GM10266 (cell line): ENCODE results near the gene PTPRR.

ENCODE experiments used
- DNase-seq: peaks from one replicate; pipeline ENCODE4 v3.0.0; 2012; ENCODE audit errors: extremely low spot score
- TF ChIP-seq, protein P1 (sequence below): IDR thresholded peaks from 2 replicates; pipeline ENCODE4 v1.5.1; 2012; ENCODE audit warnings: mild to moderate bottlenecking, low read depth; ENCODE audit not compliant: control insufficient read depth, insufficient read depth; ENCODE audit errors: missing control alignments

The PTPRR gene

DNA sequence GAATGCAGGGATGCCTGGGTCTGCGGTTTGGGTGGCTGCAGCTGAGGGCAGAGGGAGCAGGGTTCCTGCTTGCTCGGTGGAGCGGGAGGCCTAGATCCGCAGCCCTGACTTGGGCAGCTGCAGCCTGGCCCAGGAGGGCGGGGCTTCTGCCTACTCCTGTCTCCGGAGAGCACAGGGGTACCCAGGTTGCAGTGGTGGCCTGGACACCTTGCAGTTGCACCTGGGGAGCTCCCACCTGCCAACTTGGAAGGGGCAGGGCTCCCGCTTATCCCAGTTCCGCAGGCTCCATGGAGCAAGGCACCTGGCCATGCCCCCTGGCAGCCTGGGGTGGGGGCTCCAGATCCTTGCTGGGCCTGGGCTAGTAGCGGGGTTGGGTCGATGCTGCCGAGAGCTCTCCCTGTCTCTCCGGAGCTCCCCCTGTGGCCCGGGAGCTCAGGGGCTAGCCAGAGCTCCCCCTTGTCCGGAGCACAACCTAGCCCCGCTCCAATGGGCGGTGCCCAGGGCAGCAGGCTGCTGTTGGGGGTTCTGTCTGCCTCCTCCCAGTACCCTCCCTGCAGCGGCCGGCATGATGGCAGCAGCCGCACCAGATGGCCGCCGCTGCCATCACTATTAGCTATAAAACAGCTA lies 136.4 kb downstream of the PTPRR start:
- TF ChIP-seq, protein P1, sequence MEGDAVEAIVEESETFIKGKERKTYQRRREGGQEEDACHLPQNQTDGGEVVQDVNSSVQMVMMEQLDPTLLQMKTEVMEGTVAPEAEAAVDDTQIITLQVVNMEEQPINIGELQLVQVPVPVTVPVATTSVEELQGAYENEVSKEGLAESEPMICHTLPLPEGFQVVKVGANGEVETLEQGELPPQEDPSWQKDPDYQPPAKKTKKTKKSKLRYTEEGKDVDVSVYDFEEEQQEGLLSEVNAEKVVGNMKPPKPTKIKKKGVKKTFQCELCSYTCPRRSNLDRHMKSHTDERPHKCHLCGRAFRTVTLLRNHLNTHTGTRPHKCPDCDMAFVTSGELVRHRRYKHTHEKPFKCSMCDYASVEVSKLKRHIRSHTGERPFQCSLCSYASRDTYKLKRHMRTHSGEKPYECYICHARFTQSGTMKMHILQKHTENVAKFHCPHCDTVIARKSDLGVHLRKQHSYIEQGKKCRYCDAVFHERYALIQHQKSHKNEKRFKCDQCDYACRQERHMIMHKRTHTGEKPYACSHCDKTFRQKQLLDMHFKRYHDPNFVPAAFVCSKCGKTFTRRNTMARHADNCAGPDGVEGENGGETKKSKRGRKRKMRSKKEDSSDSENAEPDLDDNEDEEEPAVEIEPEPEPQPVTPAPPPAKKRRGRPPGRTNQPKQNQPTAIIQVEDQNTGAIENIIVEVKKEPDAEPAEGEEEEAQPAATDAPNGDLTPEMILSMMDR: no peak
- no peak for DNase-seq

DNA sequence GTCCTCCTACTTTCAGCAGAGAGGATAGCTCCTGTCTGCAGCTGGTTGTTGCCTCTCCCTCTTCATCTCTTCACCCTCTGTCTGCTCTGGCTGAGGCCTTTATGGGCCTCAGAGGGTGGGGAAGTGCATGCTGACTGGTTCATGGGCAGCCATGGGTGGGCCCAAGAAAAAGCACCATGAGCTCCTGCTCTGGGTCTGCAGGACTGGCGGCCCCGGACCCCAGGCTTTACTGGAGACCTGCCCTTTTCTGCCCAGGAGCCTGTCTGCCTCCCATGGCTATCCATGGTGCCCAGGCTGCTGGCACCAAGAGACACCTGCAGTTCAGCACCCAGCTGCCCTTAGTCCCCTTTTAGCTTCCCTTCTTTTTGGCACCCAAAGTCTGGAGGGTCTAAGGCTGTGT lies 137.1 kb downstream of the PTPRR start:
- no peak for DNase-seq
- TF ChIP-seq, protein P1: no peak

DNA sequence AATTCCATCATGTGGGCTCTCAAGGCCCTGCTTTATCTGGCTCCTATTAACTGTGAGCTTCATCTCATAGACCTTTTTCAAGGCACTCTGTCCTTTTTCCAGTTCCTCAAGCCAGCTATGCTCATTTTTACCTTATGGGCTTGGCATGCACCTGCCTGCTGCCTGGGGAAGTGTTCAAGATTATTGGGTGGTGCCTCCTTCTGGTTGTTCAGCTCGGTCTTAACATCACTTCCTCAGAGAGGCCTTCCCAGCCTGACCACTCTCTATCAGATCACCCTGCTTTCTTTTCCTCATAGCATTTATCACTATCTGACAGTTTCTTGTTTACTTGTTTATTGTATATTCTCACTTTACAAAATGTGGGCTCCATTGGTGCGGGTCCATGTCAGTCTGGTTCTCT lies 141.3 kb downstream of the PTPRR start:
- DNase-seq: no peak
- TF ChIP-seq, protein P1: no peak

DNA sequence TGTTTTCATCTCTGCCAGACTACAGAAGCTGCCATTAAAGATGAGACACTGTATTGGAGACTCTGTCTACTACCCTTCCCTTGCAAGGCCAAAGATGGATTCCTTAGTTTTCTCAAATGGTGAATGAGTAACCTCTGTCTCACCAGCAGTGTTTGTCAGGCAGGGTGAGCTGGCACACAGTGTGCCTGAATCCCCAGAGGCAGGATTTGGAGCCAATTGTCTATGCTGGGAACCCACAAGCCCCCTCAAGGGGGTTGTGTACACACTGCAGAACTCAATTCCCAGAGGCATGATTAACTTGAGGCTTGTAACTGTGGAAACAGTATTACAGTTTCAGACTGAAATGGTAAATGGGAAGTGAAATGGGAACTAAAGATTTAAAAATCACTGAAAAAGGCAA lies 146.5 kb downstream of the PTPRR start:
- no peak for DNase-seq
- TF ChIP-seq, protein P1: no peak

- no peak for DNase-seq
- TF ChIP-seq, protein P1: no peak
Observed at GRCh38 chr12:70772836-70773235, 147.7 kb downstream of the PTPRR start.

GRCh38 chr12:70771581-70771980 lies 149.0 kb downstream of the PTPRR start:
- DNase-seq: no peak
- TF ChIP-seq, protein P1: no peak

GRCh38 chr12:70763666-70764065 lies 156.9 kb downstream of the PTPRR start:
- TF ChIP-seq, protein P1: no peak
- DNase-seq: no peak
